Measurements from ENCODE around the gene BCAS3. TPM values are rescaled to one million over a fixed set of nuclear protein-coding genes. Genes with fewer than 3 reads are reported as not detected.

The BCAS3 gene
- polyA plus RNA-seq, 1 experiment: 17.5 TPM

GRCh38 chr17:61205931-61206330 is 528.3 kb downstream of the BCAS3 start:
- no peak for TF ChIP-seq CTCF (IDR thresholded peaks at IDR 0.05; ENCODE audit: low read depth, low read length)
- DNase-seq (ENCODE audit: low read depth, low spot score): no peak
- Histone ChIP-seq H3K27me3 (ENCODE audit: control insufficient read depth, insufficient read depth, low read length) (no peaks in the 10 kb centered on the region), H3K4me3 (ENCODE audit: low read depth, low read length) (no peak overlapping the region), H3K9me3 (ENCODE audit: control insufficient read depth, insufficient read depth, low read length) (no peaks in the 10 kb centered on the region), H3K27ac (ENCODE audit: low read depth, low read length) (no peak overlapping the region)
- ChIA-PET CTCF (interaction anchor here (2.0 kb wide), 1 partner anchor 205 kb away, joined by 6 read pairs; no protein-coding TSS in a partner anchor), POLR2A (no interaction called here)

DNA sequence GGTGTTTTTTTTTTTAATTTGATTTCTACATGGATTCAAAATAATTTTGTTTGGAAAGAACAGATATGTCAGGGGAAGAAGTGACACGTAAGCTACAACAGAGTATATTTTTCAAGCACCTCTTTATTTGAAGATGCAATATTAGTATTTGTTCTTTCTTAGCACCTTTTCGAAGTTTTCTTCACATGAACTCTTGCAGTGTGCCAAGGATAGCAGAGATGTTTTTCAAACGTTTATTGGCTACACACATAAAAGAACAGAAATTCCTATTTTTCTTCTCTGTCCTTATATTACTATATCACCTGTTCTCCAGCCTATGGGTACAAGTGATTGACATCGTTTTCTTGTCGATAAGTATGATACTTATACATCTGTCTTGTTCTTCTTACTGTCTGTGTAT is 529.3 kb downstream of the BCAS3 start:
- Histone ChIP-seq H3K9me3 (ENCODE audit: control insufficient read depth, insufficient read depth, low read length) (no peaks in the 10 kb centered on the region), H3K27ac (ENCODE audit: low read depth, low read length) (no peak overlapping the region), H3K4me3 (ENCODE audit: low read depth, low read length) (no peak overlapping the region), H3K27me3 (ENCODE audit: control insufficient read depth, insufficient read depth, low read length) (no peaks in the 10 kb centered on the region)
- CTCF ChIA-PET: interaction anchor here (1.5 kb wide), 1 partner anchor 205 kb away, joined by 3 read pairs; no protein-coding TSS in a partner anchor
- POLR2A ChIA-PET: no interaction called here
- no peak for TF ChIP-seq CTCF (IDR thresholded peaks at IDR 0.05; ENCODE audit: low read depth, low read length)
- no peak for DNase-seq (ENCODE audit: low read depth, low spot score)

GRCh38 chr17:61208301-61209105 is 530.9 kb downstream of the BCAS3 start:
- peak overlapping the region; percentile 1; the same call in 1 of the 2 replicates for H3K4me3 ChIP-seq (ENCODE audit: low read depth, low read length)
- ChIA-PET CTCF (interaction anchor here (0.6 to 2.1 kb wide), 5 partner anchors 51 to 606 kb away, joined by 3 to 6 read pairs (median 5); no protein-coding TSS in a partner anchor), POLR2A (interaction anchor here (0.6 to 1.9 kb wide), 18 partner anchors 10 to 240 kb away, joined by 3 to 24 read pairs (median 4); no protein-coding TSS in a partner anchor)
- peak overlapping the region; percentile 76 for H3K27ac ChIP-seq (ENCODE audit: low read depth, low read length)
- DNase-seq (ENCODE audit: low read depth, low spot score): peak; percentile 47
- no peaks in the 10 kb centered on the region for H3K9me3 ChIP-seq (ENCODE audit: control insufficient read depth, insufficient read depth, low read length)
- TF ChIP-seq CTCF (IDR thresholded peaks at IDR 0.05; ENCODE audit: low read depth, low read length): no peak
- H3K27me3 ChIP-seq (ENCODE audit: control insufficient read depth, insufficient read depth, low read length): no peaks in the 10 kb centered on the region

DNA sequence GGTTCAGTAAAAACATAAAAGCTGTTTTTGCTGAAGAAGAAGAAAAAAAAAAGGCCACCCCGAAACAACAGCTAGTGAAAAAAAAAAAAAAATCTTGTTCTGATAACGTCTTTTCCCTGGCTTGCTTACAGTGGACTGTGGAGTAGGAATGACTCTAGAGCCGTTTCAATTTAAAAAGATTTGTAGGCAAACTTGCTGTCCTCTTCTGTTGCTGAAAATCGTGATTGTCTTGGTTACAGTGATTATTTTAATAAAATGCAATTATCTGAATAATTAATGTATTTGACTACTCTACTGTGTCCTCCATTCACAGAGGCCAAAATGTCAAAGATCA is 531.4 kb downstream of the BCAS3 start:
- Histone ChIP-seq H3K4me3 (ENCODE audit: low read depth, low read length) (no peak overlapping the region), H3K27ac (ENCODE audit: low read depth, low read length) (no peak overlapping the region), H3K27me3 (ENCODE audit: control insufficient read depth, insufficient read depth, low read length) (no peaks in the 10 kb centered on the region), H3K9me3 (ENCODE audit: control insufficient read depth, insufficient read depth, low read length) (no peaks in the 10 kb centered on the region)
- ChIA-PET CTCF (interaction anchor here (0.8 to 2.1 kb wide), 3 partner anchors 50 to 181 kb away, joined by 5 to 6 read pairs (median 5); no protein-coding TSS in a partner anchor), POLR2A (interaction anchor here (0.6 to 1.9 kb wide), 13 partner anchors 10 to 240 kb away, joined by 3 to 24 read pairs (median 4); no protein-coding TSS in a partner anchor)
- TF ChIP-seq CTCF (IDR thresholded peaks at IDR 0.05; ENCODE audit: low read depth, low read length): no peak
- no peak for DNase-seq (ENCODE audit: low read depth, low spot score)

GRCh38 chr17:61209525-61209924 is 531.9 kb downstream of the BCAS3 start:
- TF ChIP-seq CTCF (IDR thresholded peaks at IDR 0.05; ENCODE audit: low read depth, low read length): no peak
- no peaks in the 10 kb centered on the region for H3K9me3 ChIP-seq (ENCODE audit: control insufficient read depth, insufficient read depth, low read length)
- CTCF ChIA-PET: interaction anchor here (0.8 to 2.1 kb wide), 2 partner anchors 50 to 180 kb away, joined by 5 to 6 read pairs; no protein-coding TSS in a partner anchor
- no peaks in the 10 kb centered on the region for H3K27me3 ChIP-seq (ENCODE audit: control insufficient read depth, insufficient read depth, low read length)
- no peak for DNase-seq (ENCODE audit: low read depth, low spot score)
- POLR2A ChIA-PET: interaction anchor here (0.6 to 1.9 kb wide), 9 partner anchors 9 to 194 kb away, joined by 3 to 24 read pairs (median 5); no protein-coding TSS in a partner anchor
- H3K27ac ChIP-seq (ENCODE audit: low read depth, low read length): no peak overlapping the region
- no peak overlapping the region for H3K4me3 ChIP-seq (ENCODE audit: low read depth, low read length)
